Measurements from ENCODE around the gene METRNL.

METRNL gene

DNA sequence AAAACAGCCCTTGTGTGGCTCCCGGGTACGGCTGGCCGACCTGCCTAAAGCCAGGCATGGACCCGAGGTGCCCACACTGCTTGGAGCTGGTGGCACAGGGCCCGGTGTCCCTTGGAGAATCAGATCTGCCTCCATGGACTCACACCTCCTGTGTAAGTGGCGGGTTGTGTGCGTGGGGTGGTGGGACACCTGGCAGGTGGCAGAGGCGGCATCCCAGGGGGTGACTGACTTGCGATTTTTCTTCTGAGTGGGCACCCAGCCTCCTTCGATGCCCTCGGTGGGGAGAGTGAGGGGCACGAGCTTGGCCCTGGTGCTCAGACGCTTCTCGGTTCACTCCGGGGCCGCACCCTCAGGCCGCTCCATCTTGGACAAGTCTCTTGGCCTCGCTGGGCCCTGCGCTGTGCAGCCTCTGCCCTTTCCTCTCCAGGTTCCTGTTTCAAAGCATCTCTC, 35.8 kb downstream of the METRNL start:
- TF ChIP-seq, protein P1, sequence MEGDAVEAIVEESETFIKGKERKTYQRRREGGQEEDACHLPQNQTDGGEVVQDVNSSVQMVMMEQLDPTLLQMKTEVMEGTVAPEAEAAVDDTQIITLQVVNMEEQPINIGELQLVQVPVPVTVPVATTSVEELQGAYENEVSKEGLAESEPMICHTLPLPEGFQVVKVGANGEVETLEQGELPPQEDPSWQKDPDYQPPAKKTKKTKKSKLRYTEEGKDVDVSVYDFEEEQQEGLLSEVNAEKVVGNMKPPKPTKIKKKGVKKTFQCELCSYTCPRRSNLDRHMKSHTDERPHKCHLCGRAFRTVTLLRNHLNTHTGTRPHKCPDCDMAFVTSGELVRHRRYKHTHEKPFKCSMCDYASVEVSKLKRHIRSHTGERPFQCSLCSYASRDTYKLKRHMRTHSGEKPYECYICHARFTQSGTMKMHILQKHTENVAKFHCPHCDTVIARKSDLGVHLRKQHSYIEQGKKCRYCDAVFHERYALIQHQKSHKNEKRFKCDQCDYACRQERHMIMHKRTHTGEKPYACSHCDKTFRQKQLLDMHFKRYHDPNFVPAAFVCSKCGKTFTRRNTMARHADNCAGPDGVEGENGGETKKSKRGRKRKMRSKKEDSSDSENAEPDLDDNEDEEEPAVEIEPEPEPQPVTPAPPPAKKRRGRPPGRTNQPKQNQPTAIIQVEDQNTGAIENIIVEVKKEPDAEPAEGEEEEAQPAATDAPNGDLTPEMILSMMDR (IDR thresholded peaks at IDR 0.05; ENCODE audit: low read depth, low read length): no peak
- H3K4me3 ChIP-seq (ENCODE audit: low read depth, low read length): no peak overlapping the region

DNA sequence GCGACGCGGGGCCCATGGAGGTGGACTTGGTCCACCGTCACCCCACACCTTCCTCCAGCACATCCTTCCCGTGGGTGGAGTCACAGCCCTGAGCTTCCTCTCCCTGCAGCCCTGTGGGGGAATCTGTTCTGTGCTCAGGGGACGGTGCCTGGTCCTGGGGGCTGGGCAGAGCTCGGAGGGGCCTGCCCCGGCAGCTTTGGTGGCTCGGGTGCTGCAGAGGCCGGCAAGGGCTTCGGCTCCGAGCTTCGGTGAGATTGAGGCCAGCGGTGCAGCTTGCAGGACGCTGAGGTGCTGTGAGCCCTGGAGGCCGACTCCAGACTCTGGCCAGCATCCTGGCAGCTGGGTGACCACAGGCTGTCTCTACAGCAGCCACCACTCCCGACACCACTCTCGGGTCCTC, 36.4 kb downstream of the METRNL start:
- TF ChIP-seq, protein P1 (IDR thresholded peaks at IDR 0.05; ENCODE audit: low read depth, low read length): no peak
- H3K4me3 ChIP-seq (ENCODE audit: low read depth, low read length): no peak overlapping the region

DNA sequence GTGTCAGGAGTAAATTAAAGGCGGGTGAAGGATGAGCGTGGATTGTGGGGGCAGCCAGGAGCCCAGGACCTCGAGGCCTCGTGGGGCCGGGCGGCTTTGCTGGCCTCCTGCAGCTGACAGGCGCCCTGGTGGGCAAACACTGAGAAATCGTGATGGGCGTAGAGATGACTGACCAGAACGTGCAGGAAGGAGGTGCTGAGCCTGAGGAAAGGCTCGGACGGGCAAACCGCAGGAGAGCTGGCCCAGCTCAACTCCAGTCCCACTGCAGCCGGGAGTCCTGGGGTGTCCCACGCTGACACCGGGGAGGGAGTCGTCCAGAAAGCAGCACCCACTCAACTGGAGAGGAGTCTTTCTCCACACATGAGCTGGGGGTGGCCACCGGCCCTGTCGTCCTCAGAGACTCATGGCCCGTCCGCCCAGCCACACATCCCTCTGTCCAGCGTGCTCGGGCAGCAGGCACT, 36.9 kb downstream of the METRNL start:
- H3K4me3 ChIP-seq (ENCODE audit: low read depth, low read length): no peak overlapping the region
- TF ChIP-seq, protein P1 (IDR thresholded peaks at IDR 0.05; ENCODE audit: low read depth, low read length): no peak

DNA sequence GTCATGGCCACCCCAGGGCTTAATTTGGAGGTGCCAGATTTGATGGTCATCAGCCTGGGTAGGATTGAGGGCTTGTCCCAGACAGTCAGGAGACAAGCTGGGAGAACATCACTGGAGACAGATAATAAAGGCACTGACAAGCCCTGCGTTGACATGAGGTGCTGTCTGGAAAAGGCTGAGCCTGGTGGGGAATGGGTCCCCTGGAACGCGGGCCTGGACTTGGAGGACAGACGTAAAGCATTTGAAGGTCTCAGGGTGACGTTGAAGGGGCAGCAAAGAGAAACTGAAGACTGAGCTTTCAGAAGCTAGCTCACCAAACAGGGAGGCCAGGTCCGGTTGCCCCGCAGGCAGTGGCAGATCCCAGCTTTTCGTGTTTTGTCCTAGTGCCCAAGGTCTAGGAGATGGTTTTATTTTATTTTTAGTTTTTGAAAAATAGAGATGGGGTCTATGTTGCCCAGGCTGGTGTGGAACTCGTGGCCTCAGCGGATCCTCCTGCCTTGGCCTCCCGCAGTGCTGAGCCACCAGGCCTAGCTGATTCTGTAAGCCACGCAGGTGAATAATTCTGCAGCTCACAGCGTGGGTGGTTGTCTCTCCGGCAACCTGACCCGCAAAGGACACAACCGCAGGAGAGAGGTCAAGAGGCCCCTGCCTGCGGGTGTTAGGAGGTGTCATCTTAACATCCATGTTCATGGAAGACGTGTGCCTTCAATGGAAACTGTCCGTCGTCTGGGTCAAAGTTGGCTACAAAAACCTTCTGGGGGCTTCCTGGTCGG, 37.6 kb downstream of the METRNL start:
- H3K4me3 ChIP-seq (ENCODE audit: low read depth, low read length): no peak overlapping the region
- TF ChIP-seq, protein P1 (IDR thresholded peaks at IDR 0.05; ENCODE audit: low read depth, low read length): no peak

DNA sequence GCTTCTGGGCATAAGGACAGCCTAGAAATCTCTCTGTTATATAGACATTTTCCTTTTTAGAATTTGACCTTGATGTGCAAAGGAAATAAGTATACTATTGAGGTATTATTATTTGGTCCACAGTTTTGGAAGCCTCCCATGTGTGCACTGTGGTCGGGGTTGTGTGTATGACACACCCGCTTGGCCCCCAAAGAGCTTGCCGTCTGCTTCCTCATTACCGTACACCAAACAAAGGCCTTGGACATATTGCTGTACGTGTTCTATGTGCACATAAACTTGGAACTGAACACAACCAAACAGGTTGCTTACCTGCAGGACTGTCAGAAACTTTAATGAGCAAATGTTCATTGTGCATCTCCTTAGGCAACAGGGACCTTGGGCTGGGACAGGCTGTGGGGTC, 38.2 kb downstream of the METRNL start:
- TF ChIP-seq, protein P1 (IDR thresholded peaks at IDR 0.05; ENCODE audit: low read depth, low read length): no peak
- H3K4me3 ChIP-seq (ENCODE audit: low read depth, low read length): no peak overlapping the region

DNA sequence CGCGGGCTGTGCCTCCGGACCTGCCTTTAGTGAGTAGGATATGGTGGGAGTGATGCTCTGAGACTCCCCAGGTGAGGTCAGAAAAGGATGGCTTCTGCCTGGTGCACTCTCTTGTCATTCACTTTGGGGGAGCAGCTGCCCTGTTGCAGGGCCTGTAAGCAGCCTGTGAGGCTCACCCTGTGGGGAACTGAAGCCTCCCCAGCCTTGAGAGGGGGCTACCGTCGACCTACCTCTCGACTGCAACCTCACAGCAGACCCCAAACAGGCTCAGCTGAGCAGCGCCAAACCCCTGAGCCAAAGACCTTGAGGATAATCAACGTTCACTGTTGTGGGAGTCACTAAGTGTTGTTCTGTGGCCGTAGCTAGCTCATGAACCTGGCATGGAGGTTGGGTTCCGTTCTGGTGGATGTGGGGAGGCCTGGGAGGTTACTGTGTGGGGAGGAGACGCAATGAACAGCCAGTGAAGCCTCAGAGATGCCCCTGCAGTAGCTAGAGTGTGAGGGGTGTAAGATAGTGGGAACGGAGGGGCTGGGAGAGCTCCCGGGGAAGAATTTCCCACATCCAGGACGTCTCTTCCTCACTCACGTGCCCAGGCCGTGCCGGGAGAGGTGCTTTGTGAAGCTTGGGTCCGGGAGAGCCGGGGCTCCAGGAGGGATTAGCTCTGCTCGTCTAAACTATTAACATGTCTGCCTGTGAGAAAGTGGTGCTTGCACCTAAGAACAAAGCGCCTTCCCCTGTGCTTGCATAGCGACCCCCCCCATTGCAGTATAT, 38.8 kb downstream of the METRNL start:
- TF ChIP-seq, protein P1 (IDR thresholded peaks at IDR 0.05; ENCODE audit: low read depth, low read length): no peak
- H3K4me3 ChIP-seq (ENCODE audit: low read depth, low read length): no peak overlapping the region

Data from WI38 (cell line).